Fibroblast of pulmonary artery (primary cell): ENCODE data around the gene ROBO1.
"Not testable (repeated sequence)": the region's sequence is repeated elsewhere in the genome, so short reads cannot be mapped to it uniquely, and the experiment has no call there.

Source experiments
- DNase-seq: peaks from one replicate; pipeline ENCODE4 v3.0.0-alpha.2; 2010; ENCODE audit warnings: low read depth
- H3K4me3 ChIP-seq: replicated peaks from 2 replicates; pipeline ENCODE4 v1.5.1; 2011; ENCODE audit warnings: low read depth, mild to moderate bottlenecking, control low read depth, low read length, moderate library complexity
- TF ChIP-seq, protein P1 (sequence below): IDR thresholded peaks from 2 replicates; pipeline ENCODE4 v1.5.1; 2011; ENCODE audit warnings: mild to moderate bottlenecking, control low read depth, low read length, inconsistent platforms; ENCODE audit errors: missing control alignments

ROBO1 gene

DNA sequence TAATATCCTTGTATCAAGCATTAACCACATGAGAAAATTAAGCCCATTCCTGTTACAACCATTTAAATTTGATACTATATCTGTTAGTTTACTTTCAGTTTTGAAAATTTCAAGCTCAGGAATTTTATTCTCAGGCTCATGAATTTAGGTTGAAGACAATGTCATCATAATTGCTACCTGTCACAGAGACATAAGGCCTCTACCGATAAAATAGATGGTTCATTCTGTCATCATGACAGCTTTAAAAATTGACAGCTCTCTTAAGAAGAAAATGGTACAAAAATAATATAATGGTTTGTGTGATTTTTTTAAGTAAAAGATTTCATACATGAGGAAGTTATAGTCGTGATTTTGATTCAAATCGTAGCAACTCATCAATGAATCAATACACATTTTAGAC lies 1003.2 kb downstream of the ROBO1 start:
- TF ChIP-seq, protein P1, sequence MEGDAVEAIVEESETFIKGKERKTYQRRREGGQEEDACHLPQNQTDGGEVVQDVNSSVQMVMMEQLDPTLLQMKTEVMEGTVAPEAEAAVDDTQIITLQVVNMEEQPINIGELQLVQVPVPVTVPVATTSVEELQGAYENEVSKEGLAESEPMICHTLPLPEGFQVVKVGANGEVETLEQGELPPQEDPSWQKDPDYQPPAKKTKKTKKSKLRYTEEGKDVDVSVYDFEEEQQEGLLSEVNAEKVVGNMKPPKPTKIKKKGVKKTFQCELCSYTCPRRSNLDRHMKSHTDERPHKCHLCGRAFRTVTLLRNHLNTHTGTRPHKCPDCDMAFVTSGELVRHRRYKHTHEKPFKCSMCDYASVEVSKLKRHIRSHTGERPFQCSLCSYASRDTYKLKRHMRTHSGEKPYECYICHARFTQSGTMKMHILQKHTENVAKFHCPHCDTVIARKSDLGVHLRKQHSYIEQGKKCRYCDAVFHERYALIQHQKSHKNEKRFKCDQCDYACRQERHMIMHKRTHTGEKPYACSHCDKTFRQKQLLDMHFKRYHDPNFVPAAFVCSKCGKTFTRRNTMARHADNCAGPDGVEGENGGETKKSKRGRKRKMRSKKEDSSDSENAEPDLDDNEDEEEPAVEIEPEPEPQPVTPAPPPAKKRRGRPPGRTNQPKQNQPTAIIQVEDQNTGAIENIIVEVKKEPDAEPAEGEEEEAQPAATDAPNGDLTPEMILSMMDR, result no peak
- H3K4me3 ChIP-seq, result no peak overlapping the region
- DNase-seq, result no peak

- DNase-seq, result no peak
Observed at GRCh38 chr3:78762121-78762520, 1005.7 kb downstream of the ROBO1 start.

GRCh38 chr3:78761126-78761525 lies 1006.7 kb downstream of the ROBO1 start:
- TF ChIP-seq, protein P1, result no peak
- no peak overlapping the region for H3K4me3 ChIP-seq
- DNase-seq, result no peak

More at GRCh38 chr3:78762121-78762520, 1005.7 kb downstream of the ROBO1 start:
- TF ChIP-seq, protein P1, result no peak
- no peak overlapping the region for H3K4me3 ChIP-seq

GRCh38 chr3:78757731-78758130 lies 1010.1 kb downstream of the ROBO1 start:
- no peak for DNase-seq
- H3K4me3 ChIP-seq, result no peak overlapping the region
- TF ChIP-seq, protein P1, result no peak

GRCh38 chr3:78754066-78754743 lies 1013.6 kb downstream of the ROBO1 start:
- TF ChIP-seq, protein P1, result no peak
- no peak overlapping the region for H3K4me3 ChIP-seq
- DNase-seq, result peak; percentile 66

- no peak overlapping the region for H3K4me3 ChIP-seq
- DNase-seq, result no peak
- TF ChIP-seq, protein P1, result no peak
Observed at GRCh38 chr3:78751266-78751665, 1016.5 kb downstream of the ROBO1 start.

- not testable (repeated sequence) for DNase-seq, H3K4me3 ChIP-seq
Observed at GRCh38 chr3:78750291-78750690, 1017.5 kb downstream of the ROBO1 start.
